HG02678 (cell line): ENCODE data around the gene CDON.

Source experiments
- ATAC-seq: cut with Tn5 transposase; IDR thresholded peaks from one replicate; pipeline ENCODE4 v1.9.1; 2021; ENCODE audit warnings: mild to moderate bottlenecking, moderate library complexity; ENCODE audit not compliant: unreplicated experiment

CDON gene

DNA sequence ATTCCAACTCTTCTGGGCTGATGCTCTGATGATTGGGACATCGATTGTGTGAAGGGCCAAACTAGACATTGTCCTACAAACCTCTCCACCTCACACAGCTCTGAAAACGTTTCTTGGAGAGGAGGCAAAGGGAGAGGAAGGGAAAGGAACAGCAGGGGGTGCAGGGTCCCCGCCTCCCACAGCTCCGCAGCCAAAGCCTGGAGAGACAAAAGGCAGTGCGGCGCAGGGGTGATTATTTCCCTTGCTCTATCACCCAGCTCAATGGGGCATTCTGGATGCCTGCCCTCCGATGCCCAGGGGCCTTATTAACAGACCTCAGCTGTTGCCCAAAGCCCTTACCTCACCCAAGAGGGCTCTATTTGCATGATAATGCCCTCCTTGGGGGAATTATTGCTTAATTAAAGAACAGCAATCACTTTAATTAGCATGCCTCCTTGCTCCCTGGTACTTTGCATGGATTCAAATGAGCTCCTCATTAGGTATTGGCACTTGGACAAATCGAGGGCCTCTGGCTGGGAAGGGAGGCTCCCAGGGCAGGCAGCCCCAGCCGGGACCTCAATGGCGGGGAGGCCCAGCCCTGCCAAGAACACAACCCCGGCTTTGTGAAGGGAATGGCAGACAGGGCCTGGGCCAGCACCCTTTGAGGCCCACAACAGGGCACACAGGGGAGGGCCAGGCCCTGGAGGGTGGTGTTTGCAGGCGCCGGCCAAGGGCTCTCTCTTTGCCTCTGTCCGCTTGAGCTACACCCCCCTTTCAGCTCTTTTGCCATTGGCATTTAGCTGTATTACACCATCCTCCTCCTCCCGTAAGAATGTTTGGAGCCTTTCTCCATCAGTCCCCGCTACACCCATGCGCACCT lies 19.8 kb upstream of the CDON start:
- no peak for ATAC-seq

DNA sequence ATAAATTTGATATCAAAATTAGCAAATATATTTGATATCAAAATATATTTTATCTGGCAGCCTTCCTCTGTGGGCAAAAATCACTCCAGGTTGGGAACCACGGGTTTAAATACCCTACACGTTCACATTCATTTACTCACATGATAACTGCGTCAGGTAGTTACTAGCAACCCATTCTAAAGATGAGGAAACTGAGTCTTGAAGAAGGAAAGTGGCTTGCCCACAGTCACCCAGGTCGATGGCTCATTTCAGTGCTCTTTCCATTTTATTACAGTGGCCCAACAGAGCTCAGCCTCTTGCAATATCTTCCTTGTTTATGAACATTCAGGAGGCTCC lies 19.2 kb upstream of the CDON start:
- no peak for ATAC-seq

DNA sequence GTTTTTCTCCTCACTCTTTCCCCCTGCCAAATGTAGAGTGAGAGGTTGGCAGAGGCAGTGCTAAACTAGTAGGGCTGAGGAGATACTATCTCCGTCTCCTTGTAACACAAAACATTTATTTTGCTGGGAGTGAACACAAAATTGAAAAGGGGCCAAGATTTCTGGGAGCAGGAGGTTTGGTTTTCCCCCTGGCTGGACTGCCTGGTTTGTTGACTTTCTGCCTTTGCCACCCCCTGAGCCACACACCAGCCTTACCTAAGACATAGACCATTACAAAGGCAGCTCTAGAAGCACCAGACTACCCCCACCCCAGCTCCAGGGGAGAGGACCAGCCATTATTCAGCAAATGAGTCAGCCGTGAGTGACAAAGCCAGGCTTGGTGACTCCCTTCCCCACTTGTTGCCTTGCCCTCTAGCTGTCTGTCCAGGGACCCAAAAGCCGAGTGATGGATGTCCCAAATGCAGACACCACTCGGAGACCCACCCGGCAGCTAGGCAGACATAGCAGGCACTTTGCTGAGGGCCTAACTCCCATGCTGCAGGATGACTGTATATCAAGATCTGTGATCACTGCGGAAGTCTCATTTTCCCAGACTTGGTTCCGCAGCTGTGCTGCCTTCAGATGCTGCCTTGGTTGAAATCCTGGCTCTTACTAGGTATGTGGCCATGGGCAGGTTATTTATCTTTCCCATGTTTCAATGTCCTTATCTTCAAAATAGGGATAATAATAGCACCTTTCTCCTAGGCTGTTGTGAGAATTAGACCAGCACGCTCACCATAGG lies 17.7 kb upstream of the CDON start:
- ATAC-seq = no peak

DNA sequence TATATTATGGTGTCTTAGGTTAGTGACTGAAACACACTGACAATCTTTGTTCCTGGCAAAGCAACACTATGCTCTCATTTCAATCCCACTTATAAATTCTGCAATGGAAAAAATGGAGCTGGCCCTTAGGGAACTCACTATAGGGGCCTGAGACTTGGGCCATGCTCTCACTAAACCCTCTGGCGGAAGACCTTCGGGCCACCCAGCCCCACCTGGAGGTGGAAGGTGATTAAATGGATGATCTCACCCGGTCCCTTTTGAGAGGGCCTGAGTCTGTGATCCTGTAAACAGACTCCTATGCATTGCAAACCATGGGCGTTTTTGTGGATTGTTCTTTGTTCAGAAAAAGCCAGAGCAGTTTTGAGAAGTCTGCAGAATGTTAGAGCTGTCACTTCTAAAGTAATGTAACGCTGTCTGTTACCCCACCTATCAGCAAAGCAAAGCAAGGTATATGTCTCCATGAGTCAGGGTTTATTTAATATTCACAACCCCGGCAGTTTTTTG lies 17.0 kb upstream of the CDON start:
- ATAC-seq = no peak

DNA sequence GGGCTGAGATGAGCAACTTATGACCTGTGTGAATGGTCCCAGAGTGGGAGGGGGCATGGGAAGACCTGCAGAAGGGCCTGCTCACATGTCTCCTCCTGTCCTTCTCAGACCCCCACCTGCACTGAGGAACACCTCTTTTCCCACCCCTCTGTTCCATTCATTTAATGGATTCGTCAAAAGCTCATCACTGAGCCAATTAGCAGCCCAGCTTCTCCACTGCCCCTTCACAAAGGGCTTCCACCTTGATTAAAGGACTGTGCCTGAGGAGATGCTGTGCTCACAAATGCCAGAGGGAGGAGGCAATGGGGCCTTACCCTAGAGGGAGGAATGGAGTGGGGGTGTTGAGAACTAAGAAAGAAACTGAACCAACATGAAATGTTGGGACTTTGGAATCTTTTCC lies 14.0 kb upstream of the CDON start:
- no peak for ATAC-seq

DNA sequence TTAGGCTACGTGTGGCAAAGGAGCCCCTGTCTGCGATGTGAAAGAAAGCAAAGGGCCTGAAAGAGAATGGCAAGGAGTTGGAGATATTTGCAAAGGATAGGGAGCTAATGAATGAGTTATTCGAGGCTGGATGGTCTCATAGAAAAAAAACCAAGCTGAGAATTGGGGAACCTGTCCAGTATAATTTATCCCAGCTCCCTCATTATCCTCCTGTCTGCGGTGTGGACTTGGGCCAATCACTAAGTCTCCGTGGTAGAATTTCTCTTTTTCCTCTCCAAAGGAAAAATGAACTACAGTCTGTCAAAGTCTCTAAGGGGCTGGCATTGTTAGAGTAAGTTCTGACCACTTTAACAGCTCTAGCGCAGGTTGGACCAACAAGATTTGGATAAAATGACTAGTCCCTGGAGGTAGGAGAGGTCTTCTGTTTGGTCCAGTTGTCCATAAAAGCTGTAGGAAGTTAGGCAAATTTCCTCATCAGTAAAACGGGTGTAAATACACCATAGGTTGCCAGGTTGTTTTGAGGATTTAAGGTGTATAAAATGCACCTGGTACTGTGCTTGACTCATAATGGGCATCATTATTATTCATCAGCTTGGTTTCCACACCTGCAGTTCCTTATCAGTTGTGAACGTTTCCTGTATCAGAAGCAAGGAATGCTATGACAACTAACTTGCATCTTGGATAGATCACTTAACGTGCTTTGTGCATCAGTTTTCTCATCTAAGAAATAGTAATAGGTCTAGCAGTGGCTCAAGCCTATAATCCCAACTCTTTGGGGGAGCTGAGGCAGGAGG lies 10.3 kb upstream of the CDON start:
- ATAC-seq = no peak

DNA sequence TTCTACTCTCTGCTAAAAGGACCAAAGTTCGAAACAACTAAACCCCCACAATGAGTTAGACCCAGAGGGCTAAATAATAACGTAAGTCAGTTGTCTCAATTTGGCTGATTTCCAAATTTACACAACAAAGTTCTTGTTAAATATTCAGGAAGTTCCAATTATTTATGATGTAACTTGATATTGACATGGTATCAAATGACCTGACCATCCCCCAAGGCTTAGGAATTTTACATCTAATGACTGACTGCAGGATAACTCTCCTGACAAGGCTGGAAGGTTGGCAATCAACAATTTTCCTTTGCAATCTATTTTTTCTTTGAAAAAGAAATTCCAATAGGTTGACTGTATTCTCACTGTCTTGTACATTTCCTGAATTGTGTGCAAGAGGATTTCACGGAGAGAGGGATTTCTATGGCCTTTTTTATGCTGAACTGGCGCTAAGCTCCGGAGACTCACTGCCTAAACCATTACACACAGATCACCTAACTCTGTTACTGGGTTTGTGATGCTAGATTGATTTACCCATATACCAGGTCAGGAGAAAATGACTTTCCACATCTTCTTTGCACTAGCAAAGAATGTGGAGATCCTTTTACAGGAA lies 9.6 kb upstream of the CDON start:
- ATAC-seq = no peak

DNA sequence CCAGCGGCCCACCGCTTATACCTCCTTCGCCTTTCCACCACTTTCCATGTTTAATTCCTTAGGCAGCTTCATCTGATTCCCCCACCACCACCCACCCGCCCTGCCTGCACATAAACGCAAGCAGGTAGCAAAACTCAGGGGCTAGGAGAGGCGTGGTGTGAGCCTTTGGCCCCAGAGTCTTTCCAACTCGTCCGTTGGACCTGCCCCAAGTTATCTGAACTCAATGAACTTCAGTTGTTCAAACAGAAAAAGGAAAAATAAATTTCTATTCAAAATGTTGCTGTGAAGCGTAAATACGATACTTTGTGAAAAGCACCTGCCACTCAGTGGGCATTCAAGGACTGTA lies 814 bp upstream of the CDON start:
- no peak for ATAC-seq

DNA sequence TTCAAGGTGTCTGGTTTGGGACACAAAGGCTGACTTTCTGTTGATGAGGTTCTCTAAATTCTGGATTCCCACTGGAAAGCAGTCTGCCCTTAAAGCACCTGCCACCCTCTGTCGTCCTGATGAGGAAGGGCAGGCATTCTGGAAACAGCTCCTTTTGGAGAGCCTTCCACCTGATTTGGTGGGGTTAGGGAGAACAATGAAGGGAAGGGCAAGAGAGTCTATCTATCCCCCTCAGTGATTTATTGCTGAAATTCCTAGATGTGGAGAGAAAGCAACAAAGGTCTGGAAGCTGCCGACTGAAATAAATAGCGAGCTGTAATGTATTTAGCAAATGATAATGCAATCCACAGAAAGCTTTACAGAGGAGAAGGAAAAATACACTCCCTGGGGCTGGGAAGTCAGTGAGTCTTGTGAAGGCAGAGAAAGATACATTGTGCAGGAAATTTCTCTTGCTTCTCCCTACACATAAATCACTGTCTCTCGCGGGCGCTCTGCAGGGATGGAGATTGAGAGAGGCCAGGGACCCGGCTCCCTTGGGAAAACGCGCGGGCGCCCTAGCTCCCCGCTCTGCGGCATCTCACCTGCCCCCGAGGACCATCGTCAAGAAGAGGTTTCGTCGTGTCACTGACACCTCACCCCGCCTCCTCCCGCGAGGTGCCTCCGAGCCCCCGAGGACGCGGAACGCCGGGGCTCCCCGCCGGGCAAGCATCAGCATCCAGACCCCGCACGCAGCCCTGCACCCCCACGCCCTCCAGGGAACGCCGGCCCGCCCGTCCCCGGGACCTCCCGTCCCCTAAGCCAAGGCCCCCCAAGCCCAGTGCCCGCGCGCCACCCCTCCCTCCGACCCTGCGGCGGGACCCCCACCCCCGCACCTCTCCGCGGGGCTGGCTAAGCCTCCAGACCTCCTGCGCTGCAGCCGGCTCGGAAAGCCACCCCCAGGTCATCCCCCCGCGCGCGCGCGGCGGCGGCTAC lies 673 bp downstream of the CDON start:
- ATAC-seq = no peak

DNA sequence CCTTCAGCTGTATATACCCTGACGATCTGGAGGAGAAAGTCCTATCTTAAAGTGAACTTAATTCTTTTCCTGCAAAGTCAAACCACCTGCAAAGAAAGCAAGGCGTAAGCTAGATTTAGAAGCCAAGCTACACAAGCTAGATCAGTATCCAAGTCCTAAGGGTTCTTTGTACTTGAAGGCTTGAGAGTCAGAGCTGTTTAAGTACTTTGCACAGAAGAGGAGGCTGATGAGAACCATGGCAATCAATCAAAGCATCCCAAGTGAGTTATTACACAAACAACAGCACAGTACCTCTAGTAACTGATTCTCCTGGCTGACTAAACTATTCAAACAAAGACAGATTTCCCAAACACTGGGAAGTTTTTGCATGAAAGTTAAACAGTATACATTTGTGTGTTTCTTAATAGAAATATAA lies 1.9 kb downstream of the CDON start:
- no peak for ATAC-seq

DNA sequence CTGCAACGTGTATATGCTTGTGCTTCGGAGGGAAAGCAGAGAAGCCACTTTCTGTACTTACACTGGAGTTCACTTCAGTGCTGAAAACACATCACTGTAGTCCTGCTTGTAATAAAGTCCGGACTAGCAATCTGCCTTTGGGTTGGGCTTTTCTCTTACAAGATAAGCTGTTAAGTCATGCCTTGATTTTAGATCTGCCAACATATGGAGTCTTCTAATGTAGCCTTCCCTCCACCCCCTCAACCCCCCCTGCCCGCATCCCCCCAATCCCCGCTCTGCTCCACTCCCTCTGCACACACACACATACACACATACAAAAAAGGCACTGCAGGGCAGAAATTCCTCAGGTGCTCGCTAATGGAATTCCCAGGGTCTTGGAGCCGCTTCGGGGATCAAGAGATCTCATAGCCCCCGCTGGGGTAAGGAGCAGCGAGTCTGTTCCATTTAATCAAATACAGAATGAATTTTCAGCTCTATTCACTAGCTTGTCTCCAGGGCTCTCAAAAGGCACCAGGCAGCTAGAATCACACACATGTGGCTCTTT lies 3.4 kb downstream of the CDON start:
- ATAC-seq = no peak

DNA sequence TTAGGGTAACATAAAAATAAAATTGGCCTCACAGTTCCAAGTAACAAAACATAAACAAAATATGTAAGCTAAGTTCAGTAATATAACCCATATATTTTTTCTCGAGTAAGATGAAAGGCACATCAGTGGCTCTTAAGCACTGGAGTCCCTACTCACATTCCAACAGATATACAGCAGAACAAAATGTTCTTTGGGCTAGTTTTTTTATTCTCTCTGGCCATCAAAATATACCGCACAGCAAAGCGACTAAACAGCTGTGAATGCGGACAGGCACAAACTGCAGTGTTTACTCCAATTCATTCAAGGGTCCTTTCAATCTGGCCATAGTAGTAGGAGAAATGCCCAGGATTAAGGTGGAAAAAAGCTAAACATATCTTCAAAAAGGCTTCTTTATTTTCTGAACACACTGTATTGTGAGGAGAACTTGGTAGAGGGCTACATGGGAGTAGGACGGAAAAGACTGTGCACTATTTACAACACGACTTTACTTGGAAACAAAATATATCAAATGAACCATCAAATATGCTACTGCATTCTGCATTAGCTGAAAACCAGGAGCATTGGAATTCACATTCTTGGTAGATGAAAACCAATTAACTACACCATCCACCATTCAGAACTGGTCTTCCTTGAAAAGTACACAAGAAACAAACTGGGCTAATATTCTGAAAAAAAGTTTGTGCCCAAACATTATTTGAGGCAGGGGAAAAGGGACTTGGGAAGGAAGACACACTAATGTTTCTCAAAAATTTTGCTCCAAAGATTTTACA lies 4.4 kb downstream of the CDON start:
- ATAC-seq = no peak

DNA sequence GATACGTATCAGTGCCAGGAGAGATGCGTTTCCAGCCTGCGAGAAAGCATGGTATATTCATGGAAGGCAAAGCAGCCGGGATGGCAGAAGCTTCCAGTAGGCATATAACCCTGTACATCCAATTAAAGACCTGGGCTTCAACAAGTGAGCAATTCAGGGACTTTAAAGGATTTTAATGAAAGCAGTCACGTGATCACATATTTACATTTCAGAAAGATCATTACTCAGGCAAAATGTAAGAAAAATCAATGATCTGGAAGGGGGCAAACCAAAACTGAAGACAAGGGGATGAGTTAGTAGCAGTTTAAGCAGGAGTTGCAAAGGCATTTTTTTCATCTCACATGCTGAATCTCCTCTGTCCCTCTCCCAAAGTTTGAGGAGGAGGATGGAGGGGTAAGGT lies 7.8 kb downstream of the CDON start:
- ATAC-seq = no peak

DNA sequence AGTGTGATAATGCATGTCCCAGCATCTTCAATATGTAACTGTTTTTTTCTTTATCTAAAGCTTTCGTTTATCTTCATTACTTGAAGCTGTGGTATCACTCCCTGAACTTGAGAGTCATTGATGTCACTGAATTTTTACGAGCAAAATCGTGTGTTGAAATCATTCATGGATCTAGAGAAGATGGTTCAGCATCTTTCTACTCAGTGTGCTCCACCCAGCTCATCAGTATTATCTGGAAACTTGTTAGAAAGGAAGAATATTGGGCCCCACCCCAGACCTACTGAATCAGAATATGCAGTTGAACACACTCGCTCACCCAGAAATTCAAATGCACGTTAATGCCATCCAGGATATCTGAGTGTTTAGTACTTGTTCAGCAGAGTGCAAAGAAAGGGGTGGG lies 8.3 kb downstream of the CDON start:
- ATAC-seq = no peak

DNA sequence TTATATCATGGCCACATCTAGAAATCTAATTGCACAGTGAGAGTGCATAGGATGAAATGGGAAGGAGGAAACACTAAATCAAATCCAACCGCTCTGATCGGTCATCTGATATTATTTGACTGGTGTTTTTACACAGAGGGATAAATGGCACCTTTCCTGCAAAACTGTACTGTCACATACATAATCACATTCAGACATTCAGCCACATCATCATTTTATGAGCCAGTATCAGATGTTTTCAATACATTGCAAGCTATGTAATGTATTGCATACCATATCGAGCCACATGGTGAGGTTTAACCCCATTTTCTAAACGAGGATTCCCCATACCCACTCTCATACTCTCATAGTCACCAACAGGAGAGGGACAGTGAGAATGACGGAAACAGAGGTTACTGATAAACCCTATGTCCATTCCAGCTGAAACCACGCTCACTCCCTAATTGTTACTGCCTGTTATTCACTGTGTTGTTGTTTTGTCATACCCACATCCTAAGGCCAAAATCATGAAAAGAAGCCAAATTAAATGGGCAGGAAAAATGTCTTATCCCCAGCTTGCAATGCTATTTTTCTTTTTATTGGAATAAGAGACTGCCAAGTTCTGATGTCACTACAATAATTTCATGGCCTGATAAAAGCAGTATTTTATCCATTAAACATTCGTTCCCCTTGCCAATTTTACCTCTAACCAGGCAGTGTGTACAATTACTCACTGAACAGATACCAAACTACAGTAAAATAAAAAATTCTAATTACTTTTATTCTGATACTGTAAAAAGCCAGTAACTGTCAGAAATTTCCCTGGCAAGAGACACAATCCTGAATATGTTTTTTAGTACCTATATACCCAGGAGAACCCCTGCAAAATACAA lies 9.0 kb downstream of the CDON start:
- ATAC-seq = no peak

DNA sequence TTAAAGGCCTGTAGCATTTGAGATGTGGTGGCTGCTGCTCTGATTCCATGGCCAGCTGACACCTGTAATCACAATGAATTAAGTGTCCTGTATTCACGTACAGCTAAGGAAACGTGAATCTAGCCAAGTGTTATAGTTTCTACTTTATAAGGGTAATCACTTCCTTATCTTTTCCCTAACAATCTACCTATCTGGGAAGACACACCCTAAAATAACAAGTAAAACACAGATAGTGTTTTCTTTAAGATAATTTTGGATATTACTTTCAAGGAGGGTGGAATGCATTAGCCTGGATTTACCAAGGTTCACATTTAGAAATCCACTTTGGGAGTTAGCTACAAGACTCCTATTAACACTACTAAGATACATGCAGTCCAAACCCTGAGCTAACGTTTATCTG lies 11.5 kb downstream of the CDON start:
- ATAC-seq = no peak

DNA sequence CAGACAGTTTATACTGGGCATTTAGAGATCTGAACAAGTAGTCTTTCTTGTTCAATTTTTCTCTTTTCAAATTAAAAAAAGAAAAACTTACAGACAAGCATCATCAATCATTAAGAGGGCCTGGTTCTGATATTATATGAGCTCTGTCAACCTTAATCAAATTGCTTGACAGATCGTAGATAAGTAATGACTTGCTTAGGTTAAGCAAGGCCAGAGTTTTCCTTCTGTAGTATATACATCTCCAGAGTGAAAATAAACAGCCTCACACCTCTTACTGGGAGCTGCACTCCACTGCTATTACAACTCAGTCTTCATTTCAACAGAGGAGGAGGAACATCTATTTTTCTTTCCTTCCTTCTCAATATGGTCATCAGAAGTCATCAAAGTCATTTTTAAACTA lies 13.5 kb downstream of the CDON start:
- ATAC-seq = no peak

DNA sequence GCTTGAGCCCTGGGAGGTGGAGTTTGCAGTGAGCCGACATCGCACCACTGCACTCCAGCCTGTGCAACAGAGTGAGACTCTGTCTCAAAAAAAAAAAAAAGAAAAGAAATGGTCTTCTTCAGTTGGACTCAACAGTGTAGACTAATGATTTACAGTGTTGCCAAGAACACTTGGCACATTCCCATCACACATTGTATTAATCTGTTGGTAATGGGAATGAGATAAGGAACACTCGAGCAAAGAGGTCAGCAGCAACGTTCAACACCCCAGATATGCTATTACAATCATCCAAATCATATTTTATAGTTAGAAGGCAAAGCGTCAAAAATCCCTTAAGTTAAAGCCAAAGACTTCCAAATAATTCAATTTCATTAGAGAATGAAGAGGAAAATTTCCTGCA lies 14.5 kb downstream of the CDON start:
- no peak for ATAC-seq
